Stimulated activated CD4-positive, alpha-beta T cell treated with anti-CD3 and anti-CD28 coated beads, Interleukin-12 subunit alpha, Interleukin-12 subunit beta, amount 100 ng/mL, for 4 hours (primary cell): Measurements from ENCODE around the gene RBM4B.
A peak's percentile ranks its signal among the peaks of the same experiment; 100 is the strongest.

Source experiments
- DNase-seq: peaks from one replicate; pipeline ENCODE4 v3.0.0-alpha.2; 2020

RBM4B gene

DNA sequence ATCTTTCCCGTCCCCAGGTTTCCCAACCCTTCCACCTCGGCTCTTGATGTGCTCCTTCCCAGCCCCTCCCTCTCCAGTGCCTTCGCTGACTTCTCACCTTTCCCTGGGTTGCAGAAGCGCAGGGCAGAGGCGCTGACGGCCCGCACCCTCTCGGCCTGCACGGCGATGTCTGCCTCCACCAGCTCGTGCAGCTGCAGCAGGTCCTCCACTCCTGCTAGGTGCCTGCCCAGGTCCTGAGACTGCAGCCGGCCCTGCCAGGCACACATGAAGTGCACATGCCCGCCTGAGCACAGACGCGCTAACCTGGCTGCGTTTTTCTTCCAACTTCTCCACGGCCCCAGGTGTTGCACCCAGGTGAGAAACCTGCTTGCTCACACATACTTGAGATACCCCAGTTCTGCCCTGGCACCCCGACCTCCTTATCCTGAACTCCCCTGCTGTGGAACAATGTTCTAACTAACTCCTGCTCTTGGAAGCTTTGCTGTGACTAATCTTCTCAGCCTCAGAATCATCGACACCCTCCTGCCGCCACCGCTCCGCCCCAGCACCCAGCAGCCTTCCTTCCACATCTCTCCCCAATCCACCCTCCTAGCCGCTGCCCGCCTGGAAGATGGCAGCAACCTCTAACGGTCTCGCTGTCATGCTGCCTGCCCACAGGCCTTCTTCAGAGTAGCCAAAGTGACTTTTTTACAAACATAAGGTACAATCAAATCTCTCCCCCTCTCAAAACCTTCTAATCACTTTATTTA is 28.1 kb upstream of the RBM4B start:
- DNase-seq = no peak

GRCh38 chr11:66704659-66705360 is 27.1 kb upstream of the RBM4B start:
- DNase-seq = no peak

GRCh38 chr11:66701432-66702240 is 23.9 kb upstream of the RBM4B start:
- no peak for DNase-seq

GRCh38 chr11:66700742-66701141 is 23.1 kb upstream of the RBM4B start:
- DNase-seq = no peak

DNA sequence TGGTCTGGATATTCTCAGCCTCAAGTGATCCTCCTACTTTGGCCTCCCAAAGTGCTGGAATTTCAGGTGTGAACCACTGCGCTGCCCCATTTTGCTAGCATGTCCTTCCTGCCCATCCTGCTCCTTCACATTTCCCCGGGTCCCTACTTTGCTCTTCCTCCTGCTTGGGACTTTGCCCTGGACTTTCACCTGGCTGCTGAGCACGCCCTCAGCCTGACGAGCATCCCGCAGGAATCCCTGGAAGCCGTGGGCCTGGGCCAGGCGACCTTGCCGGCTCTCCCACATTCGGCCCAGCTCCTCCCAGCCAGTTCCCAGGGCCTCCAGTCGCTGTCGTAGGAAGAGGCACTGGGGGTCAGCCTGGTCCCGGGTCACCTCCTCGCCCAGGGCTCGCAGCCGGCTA is 22.6 kb upstream of the RBM4B start:
- DNase-seq = no peak

- no peak for DNase-seq
Measured at GRCh38 chr11:66698491-66698890, 20.8 kb upstream of the RBM4B start.

DNA sequence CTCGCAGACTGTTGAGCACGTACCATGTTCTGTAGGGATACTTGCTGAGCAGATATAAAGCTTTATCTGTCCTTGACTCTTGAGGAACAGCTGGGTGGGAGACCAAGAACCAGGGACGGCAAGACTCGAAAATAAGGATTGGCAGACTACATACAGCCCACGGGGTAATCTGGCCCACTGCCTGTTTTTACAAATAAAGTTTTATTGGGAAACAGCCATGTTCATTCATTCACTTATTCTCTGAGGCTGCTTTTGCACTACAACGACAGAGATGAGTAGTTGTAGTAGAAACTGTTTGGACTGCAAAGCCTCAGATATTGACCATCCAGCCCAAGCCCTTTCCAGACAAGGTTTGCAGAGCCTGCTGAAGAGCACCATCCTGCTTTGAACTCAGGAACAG is 20.3 kb upstream of the RBM4B start:
- no peak for DNase-seq

GRCh38 chr11:66696146-66696545 is 18.5 kb upstream of the RBM4B start:
- DNase-seq = no peak

DNA sequence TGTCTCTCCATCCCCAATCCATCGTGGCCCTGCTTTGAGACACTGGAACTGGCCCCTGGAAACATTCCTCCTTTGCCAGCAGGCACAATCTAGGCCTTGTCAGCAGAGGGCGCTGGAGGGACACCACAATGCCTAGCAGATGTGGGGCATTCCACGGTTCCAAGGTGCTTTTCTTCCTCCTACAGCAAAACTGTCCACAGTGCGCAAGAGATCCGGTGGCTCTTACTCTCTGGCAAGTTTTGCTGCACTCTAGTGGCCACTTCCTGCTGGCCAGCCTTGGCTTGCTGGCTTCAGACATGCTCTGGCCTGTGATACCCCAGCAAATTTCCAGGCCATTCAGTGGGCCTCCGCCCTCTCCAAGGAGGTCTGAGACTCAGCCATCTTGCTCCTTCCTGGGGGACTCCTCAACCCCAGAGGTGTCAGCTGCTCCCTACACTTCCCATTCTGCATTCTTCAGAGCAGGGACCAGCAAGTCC is 17.1 kb upstream of the RBM4B start:
- peak; percentile 85 for DNase-seq

DNA sequence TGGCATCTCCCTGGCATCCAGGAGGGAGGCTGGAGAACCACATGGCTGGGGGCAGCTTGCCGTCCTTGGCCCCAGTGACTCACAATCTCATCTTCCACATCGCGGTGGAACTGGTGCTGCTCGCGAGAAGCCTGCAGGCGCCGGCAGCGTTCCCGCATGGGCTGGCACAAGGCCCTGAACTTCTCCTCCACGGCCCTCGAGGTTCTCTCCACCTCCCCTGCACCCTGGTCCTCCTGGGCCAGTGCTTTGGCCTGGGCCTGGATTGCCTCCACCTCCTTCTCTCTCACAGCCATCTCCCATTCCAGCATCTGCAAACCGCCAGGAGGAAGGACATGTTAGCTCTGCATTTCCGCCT is 16.3 kb upstream of the RBM4B start:
- no peak for DNase-seq

DNA sequence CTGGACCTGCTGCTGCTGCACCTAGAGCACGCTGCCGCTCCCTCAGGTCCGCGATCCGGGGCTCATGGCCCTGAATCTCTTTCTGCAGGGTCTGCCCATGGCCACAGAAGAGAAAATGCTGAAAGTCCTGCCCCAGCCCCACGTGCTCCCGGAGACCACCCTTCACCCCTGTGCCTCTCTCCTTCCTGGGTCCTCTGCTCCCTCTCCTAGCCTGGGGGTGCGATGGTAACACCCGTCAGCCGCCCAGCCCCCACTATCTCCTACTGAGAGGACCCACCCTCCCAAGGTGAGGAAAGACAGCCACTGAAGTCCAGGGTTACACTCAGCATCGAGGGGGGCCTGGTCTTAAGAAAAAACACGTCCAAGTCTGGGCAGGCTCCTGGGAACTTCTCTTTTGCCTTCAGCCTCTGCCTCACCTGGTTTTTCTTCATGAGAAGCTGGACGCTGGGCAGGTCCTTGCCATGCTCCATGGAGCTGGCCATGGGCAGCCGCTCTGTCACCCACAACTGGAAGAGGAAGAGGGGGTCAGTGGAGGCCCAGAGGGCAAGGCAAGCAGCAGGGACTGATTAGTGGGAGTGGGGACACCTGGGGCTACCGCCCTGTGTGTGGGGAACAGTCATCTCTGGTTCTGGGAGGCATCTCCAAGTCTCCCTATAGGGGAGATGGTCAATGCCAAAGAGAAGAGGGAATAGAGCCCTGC is 15.8 kb upstream of the RBM4B start:
- no peak for DNase-seq

DNA sequence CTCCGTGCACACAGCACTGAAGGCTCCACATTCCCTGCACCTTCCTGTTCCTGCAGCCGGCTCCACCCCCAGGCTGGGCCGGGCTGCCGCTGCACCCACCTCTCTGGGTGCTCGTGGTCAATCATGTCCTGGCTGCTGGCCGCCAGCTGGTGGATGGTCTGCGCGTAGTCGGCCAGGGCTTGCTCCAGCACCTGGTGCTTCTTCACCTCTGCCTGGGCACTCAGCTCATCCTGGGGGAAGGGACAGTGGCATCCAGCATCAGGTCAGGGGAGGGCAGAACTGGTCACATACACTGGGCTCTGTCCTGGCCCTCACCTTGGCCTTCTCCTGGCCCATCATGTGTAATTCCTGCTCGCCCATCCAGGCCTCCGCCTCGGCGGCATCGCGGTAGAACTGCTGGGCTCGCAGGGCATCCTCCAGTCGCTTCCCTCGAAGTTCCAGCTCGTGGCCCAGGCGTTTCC is 15.2 kb upstream of the RBM4B start:
- DNase-seq = no peak

- DNase-seq = no peak
Measured at GRCh38 chr11:66692446-66692845, 14.8 kb upstream of the RBM4B start.

DNA sequence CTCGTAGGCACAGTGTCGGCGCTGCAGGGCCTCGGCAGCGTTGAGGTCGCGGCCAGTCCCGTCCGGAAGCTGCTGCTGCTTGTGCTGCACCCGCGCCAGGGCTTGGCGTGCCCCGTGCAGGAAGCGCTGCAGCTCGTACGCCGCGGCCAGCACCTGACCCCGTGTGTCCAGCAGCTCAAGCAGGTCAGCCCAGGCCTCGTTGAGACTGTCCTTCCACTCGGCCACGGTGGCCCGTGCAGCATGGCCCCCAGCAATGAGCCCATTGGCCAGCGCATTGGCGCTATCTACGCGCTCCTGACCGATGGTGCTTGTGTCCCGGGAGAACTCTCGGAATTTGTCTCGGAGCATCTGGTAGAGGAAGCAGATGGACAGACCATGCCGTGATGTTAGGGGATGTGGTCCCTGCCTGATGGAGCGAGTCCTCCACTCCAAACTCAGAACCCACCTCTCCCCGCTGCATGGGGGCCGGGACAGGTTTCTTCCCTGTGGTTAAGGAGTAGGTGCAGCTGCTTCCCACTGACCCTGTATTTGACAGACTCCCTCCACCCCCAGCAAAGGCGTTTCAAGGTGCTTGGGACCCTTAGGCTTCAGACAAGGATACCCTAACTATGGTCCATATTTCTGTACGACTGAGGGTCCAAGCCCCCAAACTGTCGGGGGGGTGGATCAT is 13.8 kb upstream of the RBM4B start:
- DNase-seq = no peak

GRCh38 chr11:66689661-66690590 is 12.2 kb upstream of the RBM4B start:
- DNase-seq = no peak

DNA sequence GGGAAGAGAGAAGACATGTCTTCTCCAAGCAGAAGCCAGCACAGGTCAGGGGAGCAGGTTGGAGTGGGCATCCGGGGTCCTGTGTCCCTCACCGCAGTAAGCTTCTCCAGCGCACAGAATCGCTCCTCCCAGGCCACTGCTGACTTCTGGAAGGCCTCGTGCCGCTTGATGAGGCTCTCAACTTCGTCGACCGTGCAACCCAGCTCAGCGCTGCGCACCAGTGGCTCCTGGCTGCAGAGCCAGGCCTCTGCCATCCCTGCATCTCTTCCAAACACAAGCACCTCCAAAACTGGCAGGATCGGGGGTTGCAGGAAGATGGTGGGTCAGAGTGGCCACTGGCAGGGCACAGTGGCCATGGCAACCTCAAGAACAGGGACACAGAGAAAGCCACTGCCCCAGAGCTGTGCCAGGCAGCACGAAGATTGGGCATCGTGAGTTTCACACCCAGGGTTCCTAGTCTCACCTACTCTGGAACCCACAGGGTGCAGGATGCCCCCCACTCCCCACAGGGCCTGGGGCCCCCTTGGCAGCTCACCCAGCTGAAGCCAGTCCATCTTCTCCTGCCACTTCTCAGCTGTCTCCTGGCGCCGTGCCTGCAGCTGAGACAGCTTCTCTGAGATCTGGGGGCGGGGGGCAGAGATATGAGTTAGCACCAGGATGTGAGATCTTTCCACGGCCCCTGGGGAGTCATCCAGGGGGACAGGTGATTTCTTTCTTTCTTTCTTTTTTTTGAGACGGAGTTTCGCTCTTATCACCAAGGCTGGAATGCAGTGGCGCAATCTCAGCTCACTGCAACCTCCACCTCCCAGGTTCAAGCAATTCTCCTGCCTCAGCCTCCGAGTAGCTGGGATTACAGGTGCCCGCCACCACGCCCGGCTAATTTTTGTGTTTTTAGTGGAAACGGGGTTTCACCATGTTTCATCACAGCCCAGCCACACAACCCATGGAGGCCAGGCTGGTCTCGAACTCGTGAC is 11.2 kb upstream of the RBM4B start:
- no peak for DNase-seq

- DNase-seq = no peak
Measured at GRCh38 chr11:66687831-66688281, 10.2 kb upstream of the RBM4B start.

DNA sequence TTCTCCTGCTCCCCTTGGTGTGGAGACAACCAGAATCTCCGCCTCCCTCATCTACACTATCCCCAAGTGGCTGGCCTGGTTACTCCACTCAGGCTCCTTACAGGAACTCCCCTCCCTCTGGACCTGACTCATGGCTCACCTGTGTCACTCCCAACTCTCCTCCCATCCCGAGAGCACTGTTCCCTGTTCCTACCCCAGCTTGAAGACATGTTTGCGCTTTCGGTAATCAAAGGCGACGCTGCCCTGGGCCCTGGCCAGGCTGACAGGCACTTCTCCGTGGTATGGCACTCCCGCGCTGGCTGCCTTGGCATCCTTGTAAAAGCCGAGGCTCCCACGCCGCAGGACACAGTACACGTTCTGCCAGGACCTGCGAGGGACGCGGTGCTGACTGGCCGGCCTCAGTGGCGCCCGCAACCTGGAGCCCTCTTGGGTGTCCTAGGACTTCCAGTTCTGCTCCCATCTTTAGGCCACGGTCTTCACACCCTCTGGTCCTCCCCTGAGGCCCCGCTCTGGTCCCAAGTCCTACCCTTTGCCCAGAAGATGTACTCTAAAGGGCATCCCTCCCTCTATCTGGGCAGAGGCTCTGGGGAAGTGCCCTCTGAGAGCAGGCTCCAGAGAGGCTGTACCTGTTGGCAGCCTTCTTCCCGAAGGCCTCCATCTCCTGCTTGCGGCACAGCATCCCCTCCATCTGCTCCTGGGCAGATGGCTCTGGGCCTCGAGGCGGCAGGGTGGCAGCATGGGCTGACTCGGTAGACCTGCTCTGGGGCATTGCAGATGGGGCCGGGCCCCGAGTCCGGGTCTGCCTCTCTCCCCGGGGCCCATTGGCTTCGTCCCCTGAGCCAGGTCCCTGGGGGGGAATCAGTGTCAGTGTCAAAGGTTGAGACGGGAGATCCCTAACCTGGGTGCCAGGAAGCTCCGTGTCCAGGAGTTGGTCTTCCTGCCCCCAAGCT is 9.4 kb upstream of the RBM4B start:
- no peak for DNase-seq
